ENCODE measurements around the gene MAMDC2.

MAMDC2 gene

DNA sequence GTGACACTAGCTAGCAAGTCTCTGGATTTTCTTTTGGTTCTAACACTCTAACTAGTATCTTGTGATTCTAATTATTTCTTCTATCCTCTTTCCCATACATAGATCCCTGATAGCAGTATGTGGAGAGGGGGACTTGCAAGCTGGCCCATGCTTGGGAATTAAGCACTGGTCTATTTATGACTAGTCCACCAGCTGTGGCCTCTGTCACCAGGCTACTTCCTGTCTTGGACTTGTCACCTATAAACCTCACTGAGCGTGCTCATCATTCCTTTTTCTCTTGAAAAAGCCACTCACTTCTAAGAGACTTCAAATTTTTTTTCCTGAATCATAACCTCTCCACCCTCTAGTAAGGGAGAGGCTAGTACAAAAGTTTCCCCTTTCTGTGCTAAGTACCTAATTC, 32.3 kb upstream of the MAMDC2 start:
- TF ChIP-seq MYC (IDR thresholded peaks at IDR 0.05; ENCODE audit: low read depth, low read length) (no peak), POLR2A (IDR thresholded peaks at IDR 0.05; ENCODE audit: extremely low read depth, insufficient read length) (no peak)
- TF ChIP-seq, protein P1, sequence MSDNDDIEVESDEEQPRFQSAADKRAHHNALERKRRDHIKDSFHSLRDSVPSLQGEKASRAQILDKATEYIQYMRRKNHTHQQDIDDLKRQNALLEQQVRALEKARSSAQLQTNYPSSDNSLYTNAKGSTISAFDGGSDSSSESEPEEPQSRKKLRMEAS (IDR thresholded peaks at IDR 0.05; ENCODE audit: low read depth, low read length): no peak
- TF ChIP-seq, protein P2, sequence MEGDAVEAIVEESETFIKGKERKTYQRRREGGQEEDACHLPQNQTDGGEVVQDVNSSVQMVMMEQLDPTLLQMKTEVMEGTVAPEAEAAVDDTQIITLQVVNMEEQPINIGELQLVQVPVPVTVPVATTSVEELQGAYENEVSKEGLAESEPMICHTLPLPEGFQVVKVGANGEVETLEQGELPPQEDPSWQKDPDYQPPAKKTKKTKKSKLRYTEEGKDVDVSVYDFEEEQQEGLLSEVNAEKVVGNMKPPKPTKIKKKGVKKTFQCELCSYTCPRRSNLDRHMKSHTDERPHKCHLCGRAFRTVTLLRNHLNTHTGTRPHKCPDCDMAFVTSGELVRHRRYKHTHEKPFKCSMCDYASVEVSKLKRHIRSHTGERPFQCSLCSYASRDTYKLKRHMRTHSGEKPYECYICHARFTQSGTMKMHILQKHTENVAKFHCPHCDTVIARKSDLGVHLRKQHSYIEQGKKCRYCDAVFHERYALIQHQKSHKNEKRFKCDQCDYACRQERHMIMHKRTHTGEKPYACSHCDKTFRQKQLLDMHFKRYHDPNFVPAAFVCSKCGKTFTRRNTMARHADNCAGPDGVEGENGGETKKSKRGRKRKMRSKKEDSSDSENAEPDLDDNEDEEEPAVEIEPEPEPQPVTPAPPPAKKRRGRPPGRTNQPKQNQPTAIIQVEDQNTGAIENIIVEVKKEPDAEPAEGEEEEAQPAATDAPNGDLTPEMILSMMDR (IDR thresholded peaks at IDR 0.05; ENCODE audit: low read depth, low read length): no peak
- peak; percentile 0 for DNase-seq (ENCODE audit: low read depth)
- H3K4me3 ChIP-seq (ENCODE audit: low read depth, low read length): no peak overlapping the region

DNA sequence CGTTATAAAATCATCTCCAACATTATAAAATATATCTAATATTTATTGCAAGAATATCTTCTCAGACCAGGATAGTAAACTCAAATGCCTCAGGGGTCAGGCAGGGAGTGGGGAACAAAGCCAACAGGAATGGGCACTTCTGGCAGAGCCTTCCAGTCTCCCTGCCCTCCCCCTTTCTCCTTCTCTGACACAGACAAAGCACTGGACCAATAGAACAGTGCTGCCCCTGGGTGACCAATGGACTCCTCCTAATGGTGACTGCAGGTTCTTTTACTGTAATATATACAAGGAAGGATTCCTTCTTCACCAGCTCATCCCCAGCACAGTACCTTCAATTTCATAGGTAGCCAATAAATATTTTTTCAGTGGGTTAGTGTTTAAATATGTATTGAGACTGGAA, 31.1 kb upstream of the MAMDC2 start:
- no peak overlapping the region for H3K4me3 ChIP-seq (ENCODE audit: low read depth, low read length)
- TF ChIP-seq, protein P2 (IDR thresholded peaks at IDR 0.05; ENCODE audit: low read depth, low read length): no peak
- TF ChIP-seq MYC (IDR thresholded peaks at IDR 0.05; ENCODE audit: low read depth, low read length) (no peak), POLR2A (IDR thresholded peaks at IDR 0.05; ENCODE audit: extremely low read depth, insufficient read length) (no peak)
- TF ChIP-seq, protein P1 (IDR thresholded peaks at IDR 0.05; ENCODE audit: low read depth, low read length): no peak
- DNase-seq (ENCODE audit: low read depth): no peak

DNA sequence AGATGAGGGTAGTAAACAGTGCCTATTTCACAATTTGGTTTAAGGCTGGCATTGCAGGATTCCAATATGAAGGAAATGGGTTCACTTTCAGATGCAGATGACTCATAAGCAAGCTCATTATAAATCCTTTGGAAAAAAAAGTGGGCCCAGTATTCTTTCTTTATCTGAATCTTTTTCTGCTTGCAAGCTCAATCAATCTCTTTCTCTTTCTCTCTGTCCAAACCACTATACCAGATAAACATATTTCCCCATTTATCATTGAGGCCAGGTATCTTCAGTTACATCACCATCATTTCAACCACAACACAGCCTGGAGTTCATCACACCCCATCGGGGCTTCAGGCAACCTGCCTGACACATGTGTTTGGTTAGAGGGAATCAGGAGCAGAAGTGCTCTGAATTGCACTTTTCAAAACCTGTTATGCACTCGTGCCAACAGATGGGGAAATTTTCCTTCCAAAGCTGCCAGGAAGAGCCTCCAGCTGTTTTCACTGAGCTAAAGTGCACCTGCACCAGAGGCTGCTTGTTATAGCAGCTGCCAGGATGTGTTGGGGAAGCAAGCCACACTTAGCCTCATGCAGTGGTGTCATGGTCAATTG, 30.0 kb upstream of the MAMDC2 start:
- no peak for DNase-seq (ENCODE audit: low read depth)
- H3K4me3 ChIP-seq (ENCODE audit: low read depth, low read length): no peak overlapping the region

DNA sequence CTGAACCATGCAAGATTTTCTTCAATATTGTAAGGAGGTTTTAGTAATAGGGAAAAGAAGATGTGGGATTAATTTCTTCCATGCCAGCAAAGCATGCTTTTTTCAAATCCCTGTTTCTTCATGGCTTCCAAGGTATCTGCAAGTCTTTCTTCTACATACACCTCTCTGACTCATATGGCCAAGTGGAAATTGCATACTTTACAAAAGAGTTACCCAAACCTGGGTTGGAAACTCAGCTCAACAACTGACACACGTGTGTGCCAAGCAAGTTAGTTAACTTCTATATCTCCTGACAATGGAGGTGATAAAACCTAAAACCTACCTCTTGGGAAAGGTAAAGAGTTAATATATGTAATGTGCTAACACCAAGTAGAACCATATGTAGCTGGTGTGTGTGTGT, 28.5 kb upstream of the MAMDC2 start:
- no peak for TF ChIP-seq MYC (IDR thresholded peaks at IDR 0.05; ENCODE audit: low read depth, low read length)
- TF ChIP-seq, protein P1 (IDR thresholded peaks at IDR 0.05; ENCODE audit: low read depth, low read length): no peak
- no peak for TF ChIP-seq POLR2A (IDR thresholded peaks at IDR 0.05; ENCODE audit: extremely low read depth, insufficient read length)
- TF ChIP-seq, protein P2 (IDR thresholded peaks at IDR 0.05; ENCODE audit: low read depth, low read length): no peak
- DNase-seq (ENCODE audit: low read depth): no peak

More for the DNA sequence above, 30.0 kb upstream of the MAMDC2 start:
- TF ChIP-seq, protein P2 (IDR thresholded peaks at IDR 0.05; ENCODE audit: low read depth, low read length): no peak
- TF ChIP-seq MYC (IDR thresholded peaks at IDR 0.05; ENCODE audit: low read depth, low read length): no peak
- TF ChIP-seq, protein P1 (IDR thresholded peaks at IDR 0.05; ENCODE audit: low read depth, low read length): no peak
- no peak for TF ChIP-seq POLR2A (IDR thresholded peaks at IDR 0.05; ENCODE audit: extremely low read depth, insufficient read length)

DNA sequence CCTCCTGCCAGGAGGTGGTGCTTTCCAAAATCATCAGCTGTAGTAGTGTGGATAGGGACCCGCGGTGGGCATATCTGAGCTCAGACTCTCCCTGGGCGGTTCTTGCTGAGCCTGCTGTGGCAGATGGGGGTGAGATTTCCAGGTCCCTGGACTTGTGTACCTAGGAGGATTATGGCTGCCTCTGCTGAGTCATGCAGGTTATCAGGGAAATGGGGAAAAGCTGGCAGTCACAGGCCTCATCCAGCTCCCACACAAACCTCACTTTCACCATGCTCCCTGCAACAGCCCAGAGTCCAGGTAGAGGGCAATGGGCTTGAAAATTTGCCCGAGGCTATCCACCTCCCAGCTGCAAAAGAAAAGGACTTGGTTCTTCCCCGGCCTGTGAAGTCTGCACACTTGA, 23.4 kb upstream of the MAMDC2 start:
- TF ChIP-seq, protein P2 (IDR thresholded peaks at IDR 0.05; ENCODE audit: low read depth, low read length): no peak
- TF ChIP-seq POLR2A (IDR thresholded peaks at IDR 0.05; ENCODE audit: extremely low read depth, insufficient read length) (no peak), MYC (IDR thresholded peaks at IDR 0.05; ENCODE audit: low read depth, low read length) (no peak)
- TF ChIP-seq, protein P1 (IDR thresholded peaks at IDR 0.05; ENCODE audit: low read depth, low read length): no peak
- DNase-seq (ENCODE audit: low read depth): no peak

More for the DNA sequence above, 28.5 kb upstream of the MAMDC2 start:
- H3K4me3 ChIP-seq (ENCODE audit: low read depth, low read length): no peak overlapping the region

More for the DNA sequence above, 23.4 kb upstream of the MAMDC2 start:
- no peak overlapping the region for H3K4me3 ChIP-seq (ENCODE audit: low read depth, low read length)

Measured in NB4 (cell line).